GM12878 (cell line): ENCODE results near the gene VRTN. TPM values are rescaled to one million over a fixed set of nuclear protein-coding genes. Genes with fewer than 3 reads are reported as not detected.

Experiments used
- CHD2 ChIP-seq: IDR thresholded peaks from 2 replicates; pipeline ENCODE4 v1.6.1; 2011; ENCODE audit warnings: low read depth, low read length, improper control_type of control experiment, borderline replicate concordance
- CREM ChIP-seq: IDR thresholded peaks from 2 replicates; pipeline ENCODE4 v1.6.1; 2014; ENCODE audit warnings: antibody characterized with exemption, low read depth
- ESRRA ChIP-seq: IDR thresholded peaks from 2 replicates; pipeline ENCODE4 v1.6.1; 2012; ENCODE audit warnings: mild to moderate bottlenecking, low read length, improper control_type of control experiment
- GABPA ChIP-seq: IDR thresholded peaks from 2 replicates; pipeline ENCODE4 v1.6.1; 2014; ENCODE audit warnings: antibody characterized with exemption, low read depth, mild to moderate bottlenecking, inconsistent platforms
- GATAD2B ChIP-seq: fragments of 450-650 bp; conservative IDR thresholded peaks from 2 replicates; pipeline ENCODE4 v1.6.1; 2017; ENCODE audit warnings: low read depth, mild to moderate bottlenecking, moderate library complexity
- HDAC6 ChIP-seq: fragments of 200-600 bp; sonication (generic); IDR thresholded peaks from one replicate; pipeline ENCODE4 v1.8.0; 2017; ENCODE audit warnings: antibody characterized with exemption; ENCODE audit not compliant: unreplicated experiment
- HDGF ChIP-seq: fragments of 450-650 bp; IDR thresholded peaks from 2 replicates; pipeline ENCODE4 v1.6.1; 2016; ENCODE audit warnings: antibody characterized with exemption
- IRF4 ChIP-seq: IDR thresholded peaks from 2 replicates; pipeline ENCODE4 v1.6.1; 2011; ENCODE audit warnings: low read depth, low read length
- KDM1A ChIP-seq: fragments of 200-600 bp; sonication (generic); IDR thresholded peaks from 2 replicates; pipeline ENCODE4 v1.6.1; 2016; ENCODE audit warnings: borderline replicate concordance
- NFIC ChIP-seq: IDR thresholded peaks from 2 replicates; pipeline ENCODE4 v1.6.1; 2012; ENCODE audit warnings: low read depth, mild to moderate bottlenecking, inconsistent platforms, low read length, moderate library complexity
- NFYB ChIP-seq: IDR thresholded peaks from 2 replicates; pipeline ENCODE4 v1.6.1; 2011; ENCODE audit warnings: low read depth, mild to moderate bottlenecking, low read length, improper control_type of control experiment, moderate library complexity; ENCODE audit not compliant: insufficient read depth
- NR2F1 ChIP-seq: fragments of 450-650 bp; conservative IDR thresholded peaks from 2 replicates; pipeline ENCODE4 v1.6.1; 2017; ENCODE audit warnings: mild to moderate bottlenecking
- PAX5 ChIP-seq: IDR thresholded peaks from 2 replicates; pipeline ENCODE4 v1.6.1; 2011; ENCODE audit warnings: low read depth, low read length, borderline replicate concordance
- POLR2A ChIP-seq: IDR thresholded peaks from 2 replicates; pipeline ENCODE4 v1.6.1; 2011; ENCODE audit warnings: low read depth, mild to moderate bottlenecking, low read length
- POLR2AphosphoS5 ChIP-seq: IDR thresholded peaks from 2 replicates; pipeline ENCODE4 v1.6.1; 2011; ENCODE audit warnings: mild to moderate bottlenecking, low read length, inconsistent platforms
- RBBP5 ChIP-seq: fragments of 200-600 bp; sonication (generic); conservative IDR thresholded peaks from 2 replicates; pipeline ENCODE4 v1.6.1; 2016
- TAF1 ChIP-seq: IDR thresholded peaks from 2 replicates; pipeline ENCODE4 v1.6.1; 2011; ENCODE audit warnings: mild to moderate bottlenecking, low read depth, low read length, borderline replicate concordance
- ZNF274 ChIP-seq: IDR thresholded peaks from one replicate; pipeline ENCODE4 v1.8.0; 2011; ENCODE audit not compliant: insufficient read length, insufficient read depth
- polyA plus RNA-seq, 11 experiments: library from polyadenylated mRNA; depleted of rRNA in 4 of 11; unstranded in 6 of 11; stranded (reverse) in 5 of 11; fragments of >200 nt; fragmentation: Nextera tagmentation in 4 of 11; fragmentation: Illumina TruSeq in 1 of 11; extraction: Ambion mirVana in 4 of 11; extraction: Trizol in 1 of 11; gene quantifications; 1 replicate in 1 of 11; 2 replicates in 10 of 11; pipeline versions ENCODE4 v1.2.1 to v1.2.3, GENCODE V29; 2011 to 2016; ENCODE audit warnings: inconsistent platforms in 2 of 11, missing spikeins in 2 of 11, low read depth in 1 of 11
- total RNA-seq, 4 experiments: library from RNA; depleted of rRNA in 3 of 4; stranded (reverse); fragments of >200 nt in 3 of 4; fragmentation: Illumina TruSeq in 1 of 4; extraction: Trizol in 1 of 4; gene quantifications; 2 replicates each; pipeline versions ENCODE4 v1.2.1 to v1.2.3, GENCODE V29; 2013 to 2021
- TF ChIP-seq, protein P1 (sequence below), 3 experiments: IDR thresholded peaks in 2 of 3; conservative IDR thresholded peaks in 1 of 3; 2 replicates each; pipeline ENCODE4 v1.5.1; 2011; ENCODE audit warnings: low read depth in 3 of 3, low read length in 3 of 3, mild to moderate bottlenecking in 3 of 3, control low read depth in 2 of 3, moderate library complexity in 2 of 3, inconsistent platforms in 1 of 3, mixed read lengths in 1 of 3; ENCODE audit not compliant: control insufficient read depth in 2 of 3, insufficient read depth in 1 of 3; ENCODE audit errors: extremely low read depth in 1 of 3
- TF ChIP-seq, protein P2 (sequence below): IDR thresholded peaks from 2 replicates; pipeline ENCODE4 v1.6.1; 2012; ENCODE audit warnings: mild to moderate bottlenecking, low read depth, low read length
- TF ChIP-seq, protein P3 (sequence below): IDR thresholded peaks from 2 replicates; pipeline ENCODE4 v1.6.1; 2012; ENCODE audit warnings: low read depth, low read length, improper control_type of control experiment
- TF ChIP-seq, protein P4 (sequence below): fragments of 450-650 bp; formaldehyde crosslinking; IDR thresholded peaks from 2 replicates; pipeline ENCODE4 v1.4.0; 2020; ENCODE audit warnings: mild to moderate bottlenecking, moderate library complexity

Gene VRTN
- total and polyA plus RNA-seq, 10 of the 15 experiments (the other 5 are each of a cell fraction or from before 2014, with no cell fraction given): 0.31 TPM; not detected in 9

DNA sequence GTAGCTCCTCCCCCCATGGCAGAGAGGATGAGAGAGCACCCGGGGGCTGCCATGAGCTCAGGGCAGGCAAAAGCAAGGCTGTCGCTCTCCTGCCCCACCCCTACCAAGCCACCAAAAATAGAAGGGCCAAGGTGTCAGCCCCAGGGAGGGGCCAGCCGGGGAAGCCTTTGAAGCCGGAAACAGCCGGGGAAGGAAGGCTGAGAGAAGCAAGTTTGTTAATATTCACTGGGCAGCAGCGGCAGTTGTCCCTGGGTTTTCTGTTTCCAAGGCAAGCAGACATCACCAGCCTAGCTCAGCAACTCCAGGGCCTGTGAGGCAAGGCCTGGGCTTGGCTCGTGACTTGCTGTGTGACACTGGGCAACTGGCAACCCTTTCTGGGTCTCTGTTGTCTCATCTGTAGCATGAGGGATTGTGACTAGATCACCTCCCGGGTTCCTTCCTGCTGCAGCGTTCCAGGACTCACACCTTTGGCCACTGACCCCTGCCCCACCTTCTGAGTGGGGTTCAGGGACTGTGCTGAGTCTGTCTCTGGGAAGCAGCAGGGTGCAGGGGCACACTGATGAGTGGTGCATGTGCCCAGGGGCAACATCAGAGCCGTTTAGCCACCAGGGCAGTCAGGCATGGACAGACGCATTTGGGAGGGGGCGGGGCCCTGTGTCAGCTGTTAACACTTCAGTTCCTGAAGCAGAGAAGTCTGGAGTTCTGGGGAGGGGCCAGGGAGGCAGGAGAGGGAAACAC lies 53.4 kb downstream of the VRTN start (continued):
- TF ChIP-seq GATAD2B (no peak), RBBP5 (no peak), NFYB (no peak), NR2F1 (peak; percentile 69), TAF1 (no peak), POLR2A (peak; percentile 48), CREM (no peak), KDM1A (no peak), ZNF274 (no peak), NFIC (no peak), GABPA (no peak), POLR2AphosphoS5 (0 out of 2 replicates have a peak, but pooled peaks have one; percentile 30), IRF4 (no peak), HDAC6 (no peak), PAX5 (0 out of 2 replicates have a peak, but pooled peaks have one; percentile 37), ESRRA (0 out of 2 replicates have a peak, but pooled peaks have one; percentile 42), CHD2 (no peak), HDGF (no peak)
- TF ChIP-seq, protein P1, sequence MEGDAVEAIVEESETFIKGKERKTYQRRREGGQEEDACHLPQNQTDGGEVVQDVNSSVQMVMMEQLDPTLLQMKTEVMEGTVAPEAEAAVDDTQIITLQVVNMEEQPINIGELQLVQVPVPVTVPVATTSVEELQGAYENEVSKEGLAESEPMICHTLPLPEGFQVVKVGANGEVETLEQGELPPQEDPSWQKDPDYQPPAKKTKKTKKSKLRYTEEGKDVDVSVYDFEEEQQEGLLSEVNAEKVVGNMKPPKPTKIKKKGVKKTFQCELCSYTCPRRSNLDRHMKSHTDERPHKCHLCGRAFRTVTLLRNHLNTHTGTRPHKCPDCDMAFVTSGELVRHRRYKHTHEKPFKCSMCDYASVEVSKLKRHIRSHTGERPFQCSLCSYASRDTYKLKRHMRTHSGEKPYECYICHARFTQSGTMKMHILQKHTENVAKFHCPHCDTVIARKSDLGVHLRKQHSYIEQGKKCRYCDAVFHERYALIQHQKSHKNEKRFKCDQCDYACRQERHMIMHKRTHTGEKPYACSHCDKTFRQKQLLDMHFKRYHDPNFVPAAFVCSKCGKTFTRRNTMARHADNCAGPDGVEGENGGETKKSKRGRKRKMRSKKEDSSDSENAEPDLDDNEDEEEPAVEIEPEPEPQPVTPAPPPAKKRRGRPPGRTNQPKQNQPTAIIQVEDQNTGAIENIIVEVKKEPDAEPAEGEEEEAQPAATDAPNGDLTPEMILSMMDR (IDR thresholded peaks at IDR 0.05 in 2 of 3, conservative IDR thresholded peaks at IDR 0.05 in 1 of 3; ENCODE audit: control insufficient read depth in 2 of 3, extremely low read depth in 1 of 3, insufficient read depth in 1 of 3, low read depth in 3 of 3, low read length in 3 of 3): no peak
- TF ChIP-seq, protein P2, sequence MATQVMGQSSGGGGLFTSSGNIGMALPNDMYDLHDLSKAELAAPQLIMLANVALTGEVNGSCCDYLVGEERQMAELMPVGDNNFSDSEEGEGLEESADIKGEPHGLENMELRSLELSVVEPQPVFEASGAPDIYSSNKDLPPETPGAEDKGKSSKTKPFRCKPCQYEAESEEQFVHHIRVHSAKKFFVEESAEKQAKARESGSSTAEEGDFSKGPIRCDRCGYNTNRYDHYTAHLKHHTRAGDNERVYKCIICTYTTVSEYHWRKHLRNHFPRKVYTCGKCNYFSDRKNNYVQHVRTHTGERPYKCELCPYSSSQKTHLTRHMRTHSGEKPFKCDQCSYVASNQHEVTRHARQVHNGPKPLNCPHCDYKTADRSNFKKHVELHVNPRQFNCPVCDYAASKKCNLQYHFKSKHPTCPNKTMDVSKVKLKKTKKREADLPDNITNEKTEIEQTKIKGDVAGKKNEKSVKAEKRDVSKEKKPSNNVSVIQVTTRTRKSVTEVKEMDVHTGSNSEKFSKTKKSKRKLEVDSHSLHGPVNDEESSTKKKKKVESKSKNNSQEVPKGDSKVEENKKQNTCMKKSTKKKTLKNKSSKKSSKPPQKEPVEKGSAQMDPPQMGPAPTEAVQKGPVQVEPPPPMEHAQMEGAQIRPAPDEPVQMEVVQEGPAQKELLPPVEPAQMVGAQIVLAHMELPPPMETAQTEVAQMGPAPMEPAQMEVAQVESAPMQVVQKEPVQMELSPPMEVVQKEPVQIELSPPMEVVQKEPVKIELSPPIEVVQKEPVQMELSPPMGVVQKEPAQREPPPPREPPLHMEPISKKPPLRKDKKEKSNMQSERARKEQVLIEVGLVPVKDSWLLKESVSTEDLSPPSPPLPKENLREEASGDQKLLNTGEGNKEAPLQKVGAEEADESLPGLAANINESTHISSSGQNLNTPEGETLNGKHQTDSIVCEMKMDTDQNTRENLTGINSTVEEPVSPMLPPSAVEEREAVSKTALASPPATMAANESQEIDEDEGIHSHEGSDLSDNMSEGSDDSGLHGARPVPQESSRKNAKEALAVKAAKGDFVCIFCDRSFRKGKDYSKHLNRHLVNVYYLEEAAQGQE: no peak
- TF ChIP-seq, protein P3, sequence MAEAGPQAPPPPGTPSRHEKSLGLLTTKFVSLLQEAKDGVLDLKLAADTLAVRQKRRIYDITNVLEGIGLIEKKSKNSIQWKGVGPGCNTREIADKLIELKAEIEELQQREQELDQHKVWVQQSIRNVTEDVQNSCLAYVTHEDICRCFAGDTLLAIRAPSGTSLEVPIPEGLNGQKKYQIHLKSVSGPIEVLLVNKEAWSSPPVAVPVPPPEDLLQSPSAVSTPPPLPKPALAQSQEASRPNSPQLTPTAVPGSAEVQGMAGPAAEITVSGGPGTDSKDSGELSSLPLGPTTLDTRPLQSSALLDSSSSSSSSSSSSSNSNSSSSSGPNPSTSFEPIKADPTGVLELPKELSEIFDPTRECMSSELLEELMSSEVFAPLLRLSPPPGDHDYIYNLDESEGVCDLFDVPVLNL: no peak
- TF ChIP-seq, protein P4, sequence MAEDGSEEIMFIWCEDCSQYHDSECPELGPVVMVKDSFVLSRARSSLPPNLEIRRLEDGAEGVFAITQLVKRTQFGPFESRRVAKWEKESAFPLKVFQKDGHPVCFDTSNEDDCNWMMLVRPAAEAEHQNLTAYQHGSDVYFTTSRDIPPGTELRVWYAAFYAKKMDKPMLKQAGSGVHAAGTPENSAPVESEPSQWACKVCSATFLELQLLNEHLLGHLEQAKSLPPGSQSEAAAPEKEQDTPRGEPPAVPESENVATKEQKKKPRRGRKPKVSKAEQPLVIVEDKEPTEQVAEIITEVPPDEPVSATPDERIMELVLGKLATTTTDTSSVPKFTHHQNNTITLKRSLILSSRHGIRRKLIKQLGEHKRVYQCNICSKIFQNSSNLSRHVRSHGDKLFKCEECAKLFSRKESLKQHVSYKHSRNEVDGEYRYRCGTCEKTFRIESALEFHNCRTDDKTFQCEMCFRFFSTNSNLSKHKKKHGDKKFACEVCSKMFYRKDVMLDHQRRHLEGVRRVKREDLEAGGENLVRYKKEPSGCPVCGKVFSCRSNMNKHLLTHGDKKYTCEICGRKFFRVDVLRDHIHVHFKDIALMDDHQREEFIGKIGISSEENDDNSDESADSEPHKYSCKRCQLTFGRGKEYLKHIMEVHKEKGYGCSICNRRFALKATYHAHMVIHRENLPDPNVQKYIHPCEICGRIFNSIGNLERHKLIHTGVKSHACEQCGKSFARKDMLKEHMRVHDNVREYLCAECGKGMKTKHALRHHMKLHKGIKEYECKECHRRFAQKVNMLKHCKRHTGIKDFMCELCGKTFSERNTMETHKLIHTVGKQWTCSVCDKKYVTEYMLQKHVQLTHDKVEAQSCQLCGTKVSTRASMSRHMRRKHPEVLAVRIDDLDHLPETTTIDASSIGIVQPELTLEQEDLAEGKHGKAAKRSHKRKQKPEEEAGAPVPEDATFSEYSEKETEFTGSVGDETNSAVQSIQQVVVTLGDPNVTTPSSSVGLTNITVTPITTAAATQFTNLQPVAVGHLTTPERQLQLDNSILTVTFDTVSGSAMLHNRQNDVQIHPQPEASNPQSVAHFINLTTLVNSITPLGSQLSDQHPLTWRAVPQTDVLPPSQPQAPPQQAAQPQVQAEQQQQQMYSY: no peak
